Bronchial epithelial cell (primary cell): ENCODE data around the gene FFAR1. TPM values are rescaled to one million over a fixed set of nuclear protein-coding genes. Genes with fewer than 3 reads are reported as not detected.

Experiments
- DNase-seq: peaks from one replicate; pipeline ENCODE4 v3.0.0-alpha.2; 2010; ENCODE audit warnings: low read depth
- FAIRE-seq: peaks from 2 replicates; lab custom pipeline; 2011; peaks lifted over from hg19 to GRCh38; lab: Jason Lieb, UNC
- H3K27me3 ChIP-seq: 2 replicates; pipeline ENCODE4 v1.5.1; 2011; ENCODE audit warnings: low read length; ENCODE audit not compliant: control insufficient read depth, insufficient read depth
- H3K36me3 ChIP-seq: 2 replicates; pipeline ENCODE4 v1.5.1; 2011; ENCODE audit warnings: low read length; ENCODE audit not compliant: control insufficient read depth, insufficient read depth
- H3K4me3 ChIP-seq: 2 replicates; pipeline ENCODE4 v1.5.1; 2011; ENCODE audit warnings: mild to moderate bottlenecking, low read depth, low read length, control low read depth
- total RNA-seq: library from RNA; depleted of rRNA; stranded (reverse); fragments of >200 nt; gene quantifications from 2 replicates; pipeline ENCODE4 v1.2.1, GENCODE V29; 2014
- TF ChIP-seq, protein P1 (sequence below): IDR thresholded peaks from 2 replicates; pipeline ENCODE4 v1.5.1; 2011; ENCODE audit warnings: mild to moderate bottlenecking, moderate library complexity, low read length, control low read depth, inconsistent platforms; ENCODE audit not compliant: insufficient read depth, severe bottlenecking

FFAR1 gene
- total RNA-seq, 1 donor from 2014 or later = not detected

DNA sequence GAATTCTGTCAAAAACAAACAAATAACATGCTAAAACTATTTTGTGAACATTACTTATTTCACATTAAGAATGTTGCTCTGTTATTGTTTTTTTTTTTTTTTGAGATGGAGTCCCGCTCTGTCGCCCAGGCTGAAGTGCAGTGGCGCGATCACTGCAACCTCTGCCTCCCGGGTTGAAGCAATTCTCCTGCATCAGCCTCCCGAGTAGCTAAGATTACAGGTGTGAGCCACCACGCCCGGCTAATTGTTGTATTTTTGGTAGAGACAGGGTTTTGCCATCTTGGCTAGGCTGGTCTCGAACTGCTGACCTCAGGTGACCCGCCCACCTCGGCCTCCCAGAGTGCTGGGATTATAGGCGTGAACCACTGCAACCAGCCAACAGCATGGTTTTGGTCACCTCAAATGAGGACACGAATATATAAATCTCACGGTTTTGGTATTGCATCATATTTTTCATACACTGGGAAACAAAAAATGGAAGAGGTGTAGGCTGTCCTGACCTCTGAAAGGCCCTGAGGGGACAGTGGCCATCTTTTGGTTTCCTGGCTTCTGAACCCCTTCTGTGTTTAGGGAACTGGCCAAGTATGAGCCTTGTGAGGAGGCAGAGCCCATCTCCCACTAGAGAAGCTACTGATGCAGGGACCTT lies 48.7 kb downstream of the FFAR1 start:
- TF ChIP-seq, protein P1, sequence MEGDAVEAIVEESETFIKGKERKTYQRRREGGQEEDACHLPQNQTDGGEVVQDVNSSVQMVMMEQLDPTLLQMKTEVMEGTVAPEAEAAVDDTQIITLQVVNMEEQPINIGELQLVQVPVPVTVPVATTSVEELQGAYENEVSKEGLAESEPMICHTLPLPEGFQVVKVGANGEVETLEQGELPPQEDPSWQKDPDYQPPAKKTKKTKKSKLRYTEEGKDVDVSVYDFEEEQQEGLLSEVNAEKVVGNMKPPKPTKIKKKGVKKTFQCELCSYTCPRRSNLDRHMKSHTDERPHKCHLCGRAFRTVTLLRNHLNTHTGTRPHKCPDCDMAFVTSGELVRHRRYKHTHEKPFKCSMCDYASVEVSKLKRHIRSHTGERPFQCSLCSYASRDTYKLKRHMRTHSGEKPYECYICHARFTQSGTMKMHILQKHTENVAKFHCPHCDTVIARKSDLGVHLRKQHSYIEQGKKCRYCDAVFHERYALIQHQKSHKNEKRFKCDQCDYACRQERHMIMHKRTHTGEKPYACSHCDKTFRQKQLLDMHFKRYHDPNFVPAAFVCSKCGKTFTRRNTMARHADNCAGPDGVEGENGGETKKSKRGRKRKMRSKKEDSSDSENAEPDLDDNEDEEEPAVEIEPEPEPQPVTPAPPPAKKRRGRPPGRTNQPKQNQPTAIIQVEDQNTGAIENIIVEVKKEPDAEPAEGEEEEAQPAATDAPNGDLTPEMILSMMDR = no peak
- no peak for DNase-seq
- Histone ChIP-seq H3K36me3 (no peaks in the 10 kb centered on the region), H3K4me3 (no peak overlapping the region), H3K27me3 (no peaks in the 10 kb centered on the region)
- no peak for FAIRE-seq

DNA sequence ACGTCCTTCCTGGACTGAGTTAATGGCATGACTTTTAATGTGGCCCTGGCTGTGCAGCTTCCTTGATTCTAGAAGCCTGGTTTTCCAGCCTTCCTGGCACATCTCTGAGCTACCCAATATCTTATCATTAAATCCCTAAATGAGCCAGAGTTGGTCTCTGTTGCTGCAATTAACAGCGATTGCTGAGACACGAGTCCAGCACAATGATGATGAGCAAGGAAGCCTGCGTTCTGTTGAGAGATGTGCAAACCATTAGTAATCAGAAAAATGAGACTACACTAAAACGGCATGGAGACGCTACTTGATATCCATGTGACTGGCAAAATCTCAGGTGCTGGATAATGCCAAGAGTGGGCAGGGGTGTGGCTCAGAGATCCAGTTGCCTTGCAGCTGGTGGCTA lies 49.4 kb downstream of the FFAR1 start:
- H3K27me3 ChIP-seq = no peaks in the 10 kb centered on the region
- DNase-seq (no peak), FAIRE-seq (no peak)
- TF ChIP-seq, protein P1 = no peak
- H3K36me3 ChIP-seq = no peaks in the 10 kb centered on the region
- no peak overlapping the region for H3K4me3 ChIP-seq

Other genes with a start within 250 kb of the FFAR1 start
- gene FXYD3, start 232.1 kb upstream of the FFAR1 start, total RNA-seq = 309 and 548 TPM in 2 replicates
- not detected in 2 replicates for gene LGI4, start 212.8 kb upstream of the FFAR1 start, total RNA-seq
- gene FXYD1, start 209.1 kb upstream of the FFAR1 start, total RNA-seq = not detected in 2 replicates
- not detected in 2 replicates for gene FXYD7, start 204.6 kb upstream of the FFAR1 start, total RNA-seq
- 11.3 and 12.4 TPM in 2 replicates for gene FXYD5, start 193.2 kb upstream of the FFAR1 start, total RNA-seq
- not detected in 2 replicates for gene FAM187B, start 119.2 kb upstream of the FFAR1 start, total RNA-seq
- gene LSR, start 98.9 kb upstream of the FFAR1 start, total RNA-seq = 11.3 and 27.0 TPM in 2 replicates
- gene USF2, start 78.9 kb upstream of the FFAR1 start, total RNA-seq = 60.8 and 67.3 TPM in 2 replicates
- gene HAMP, start 65.4 kb upstream of the FFAR1 start, total RNA-seq = not detected in 2 replicates
- not detected in 2 replicates for gene MAG, start 55.7 kb upstream of the FFAR1 start, total RNA-seq
- gene CD22, start 18.7 kb upstream of the FFAR1 start, total RNA-seq = 0.53 TPM in 1 of 2 replicates, not detected in the other
- gene FFAR3, start 10.6 kb downstream of the FFAR1 start, total RNA-seq = not detected in 2 replicates
- gene GPR42, start 23.2 kb downstream of the FFAR1 start, total RNA-seq = not detected in 2 replicates
- gene FFAR2, start 100.4 kb downstream of the FFAR1 start, total RNA-seq = not detected in 2 replicates
- 1.4 TPM in 1 of 2 replicates, not detected in the other for gene KRTDAP, start 142.6 kb downstream of the FFAR1 start, total RNA-seq
- gene DMKN, start 165.7 kb downstream of the FFAR1 start, total RNA-seq = 97.4 and 269 TPM in 2 replicates
- gene SBSN, start 180.4 kb downstream of the FFAR1 start, total RNA-seq = 9.5 and 107 TPM in 2 replicates
- not detected in 2 replicates for gene GAPDHS, start 185.6 kb downstream of the FFAR1 start, total RNA-seq
- 136 and 163 TPM in 2 replicates for gene TMEM147, start 197.7 kb downstream of the FFAR1 start, total RNA-seq
- gene ATP4A, start 215.8 kb downstream of the FFAR1 start, total RNA-seq = not detected in 2 replicates
- not detected in 2 replicates for gene PMIS2, start 238.3 kb downstream of the FFAR1 start, total RNA-seq